Stimulated activated CD4-positive, alpha-beta T cell treated with anti-CD3 and anti-CD28 coated beads, TNF-alpha, amount 100 ng/mL, for 24 hours (primary cell): ENCODE data around the gene ACAP3.

ENCODE experiments used
- DNase-seq, 3 experiments: peaks; one replicate each; pipeline ENCODE4 v3.0.0-alpha.2; 2020; ENCODE audit warnings: low read depth in 3 of 3

Gene ACAP3

GRCh38 chr1:1344655-1345361 lies 37.1 kb upstream of the ACAP3 start:
- peak; percentile 20 to 62 (median 33) for DNase-seq

GRCh38 chr1:1343811-1344421 lies 36.2 kb upstream of the ACAP3 start:
- no peak for DNase-seq

- no peak for DNase-seq
Measured at GRCh38 chr1:1342584-1343115, 34.9 kb upstream of the ACAP3 start.

- DNase-seq: no peak
Measured at GRCh38 chr1:1342061-1342562, 34.4 kb upstream of the ACAP3 start.

- no peak for DNase-seq
Measured at GRCh38 chr1:1341549-1342021, 33.9 kb upstream of the ACAP3 start.

- no peak for DNase-seq
Measured at GRCh38 chr1:1340791-1341548, 33.2 kb upstream of the ACAP3 start.

GRCh38 chr1:1340185-1340584 lies 32.5 kb upstream of the ACAP3 start:
- no peak for DNase-seq

- DNase-seq: no peak
Measured at GRCh38 chr1:1338278-1338677, 30.5 kb upstream of the ACAP3 start.

- peak in 2 of 3 experiments; percentile 23 to 45 for DNase-seq
Measured at GRCh38 chr1:1337793-1338147, 30.0 kb upstream of the ACAP3 start.

- DNase-seq: no peak
Measured at GRCh38 chr1:1336931-1337792, 29.4 kb upstream of the ACAP3 start.

- no peak for DNase-seq
Measured at GRCh38 chr1:1336446-1336845, 28.7 kb upstream of the ACAP3 start.

- no peak for DNase-seq
Measured at GRCh38 chr1:1335792-1336248, 28.1 kb upstream of the ACAP3 start.

- DNase-seq: no peak
Measured at GRCh38 chr1:1335283-1335682, 27.6 kb upstream of the ACAP3 start.

GRCh38 chr1:1334835-1335234 lies 27.1 kb upstream of the ACAP3 start:
- no peak for DNase-seq

- DNase-seq: no peak
Measured at GRCh38 chr1:1333551-1334241, 26.0 kb upstream of the ACAP3 start.

GRCh38 chr1:1332774-1333480 lies 25.2 kb upstream of the ACAP3 start:
- DNase-seq: no peak

- DNase-seq: no peak
Measured at GRCh38 chr1:1332031-1332755, 24.5 kb upstream of the ACAP3 start.

GRCh38 chr1:1331068-1331965 lies 23.6 kb upstream of the ACAP3 start, which contains the start of gene TAS1R3:
TSS of gene TAS1R3 (plus strand) at chr1:1331280. CDS start at chr1:1331346, 66 bp downstream.
- no peak for DNase-seq
